ENCODE measurements around the gene PLEKHB1.

DNA sequence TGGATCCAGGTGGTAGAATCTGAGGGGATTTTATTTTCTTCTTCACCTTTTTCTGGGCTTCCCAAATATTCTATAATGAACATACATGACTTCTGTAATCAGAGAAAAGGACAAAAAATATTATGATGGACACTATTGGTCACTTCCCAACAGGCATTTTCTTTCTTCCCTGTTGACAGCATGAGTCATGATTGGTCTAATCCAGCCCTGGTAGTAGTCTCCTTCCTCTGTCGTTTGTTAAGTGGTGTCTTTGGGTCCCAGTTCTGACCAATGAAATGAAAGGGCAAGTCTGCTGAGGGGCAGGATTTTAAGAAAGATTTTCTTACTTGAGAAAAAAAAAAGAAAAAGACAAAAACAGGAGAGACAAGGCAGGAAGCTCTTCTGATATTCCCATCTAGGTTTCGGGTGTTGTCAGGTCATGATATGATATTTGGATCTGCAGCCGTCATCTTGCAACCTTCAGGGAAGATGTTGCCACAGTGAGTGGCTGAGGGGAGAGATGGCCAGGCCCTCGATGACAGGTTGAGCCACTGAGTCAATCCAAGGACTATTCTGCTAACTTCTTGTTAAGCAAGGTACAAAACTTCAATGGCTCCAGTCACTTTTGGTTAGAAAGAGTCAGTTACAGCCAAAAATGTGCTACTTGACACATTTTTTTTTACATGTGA lies 23.3 kb upstream of the PLEKHB1 start:
- TF ChIP-seq POLR2A (IDR thresholded peaks at IDR 0.05; ENCODE audit: low read depth) (no peak), POLR2AphosphoS5 (IDR thresholded peaks at IDR 0.05) (no peak), EP300 (IDR thresholded peaks at IDR 0.05) (no peak)
- TF ChIP-seq, protein P1, sequence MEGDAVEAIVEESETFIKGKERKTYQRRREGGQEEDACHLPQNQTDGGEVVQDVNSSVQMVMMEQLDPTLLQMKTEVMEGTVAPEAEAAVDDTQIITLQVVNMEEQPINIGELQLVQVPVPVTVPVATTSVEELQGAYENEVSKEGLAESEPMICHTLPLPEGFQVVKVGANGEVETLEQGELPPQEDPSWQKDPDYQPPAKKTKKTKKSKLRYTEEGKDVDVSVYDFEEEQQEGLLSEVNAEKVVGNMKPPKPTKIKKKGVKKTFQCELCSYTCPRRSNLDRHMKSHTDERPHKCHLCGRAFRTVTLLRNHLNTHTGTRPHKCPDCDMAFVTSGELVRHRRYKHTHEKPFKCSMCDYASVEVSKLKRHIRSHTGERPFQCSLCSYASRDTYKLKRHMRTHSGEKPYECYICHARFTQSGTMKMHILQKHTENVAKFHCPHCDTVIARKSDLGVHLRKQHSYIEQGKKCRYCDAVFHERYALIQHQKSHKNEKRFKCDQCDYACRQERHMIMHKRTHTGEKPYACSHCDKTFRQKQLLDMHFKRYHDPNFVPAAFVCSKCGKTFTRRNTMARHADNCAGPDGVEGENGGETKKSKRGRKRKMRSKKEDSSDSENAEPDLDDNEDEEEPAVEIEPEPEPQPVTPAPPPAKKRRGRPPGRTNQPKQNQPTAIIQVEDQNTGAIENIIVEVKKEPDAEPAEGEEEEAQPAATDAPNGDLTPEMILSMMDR (IDR thresholded peaks at IDR 0.05), result no peak

All from esophagus muscularis mucosa (tissue), 4 donors.